ENCODE results near the gene CALM3. TPM values are rescaled to one million over a fixed set of nuclear protein-coding genes. Genes with fewer than 3 reads are reported as not detected.

CALM3 gene
- polyA plus RNA-seq (2012; rRNA removed), result 445 and 495 TPM in 2 replicates
- polyA plus RNA-seq (2012; cell fraction: cytosol; rRNA removed), result 552 and 634 TPM in 2 replicates
- 207 and 230 TPM in 2 replicates for polyA plus RNA-seq (2012; cell fraction: nucleus; rRNA removed)

GRCh38 chr19:46601318-46602224 lies at the start of gene CALM3:
Gene CALM3 (plus strand): TSS chr19:46601330. CDS start chr19:46601435, 105 bp downstream.
- peaks cover 40% of the 10 kb centered on the region for H4K20me1 ChIP-seq (ENCODE audit: insufficient read depth)
- peak within 1 kb of the TSS; percentile 97 for H3K9ac ChIP-seq
- no peaks in the 10 kb centered on the region for H3F3A ChIP-seq (replicated peaks; ENCODE audit: insufficient read depth)
- 1% methylated on average over 35 of the region's 51 CpGs for WGBS (ENCODE audit: low lambda C conversion rate)
- peak; percentile 67; the same call in 1 of the 2 replicates for TF ChIP-seq MXI1 (IDR thresholded peaks at IDR 0.05; ENCODE audit: low read depth, low read length)
- no peak for TF ChIP-seq RXRA (IDR thresholded peaks at IDR 0.05; ENCODE audit: borderline replicate concordance, low read depth)
- no peak for TF ChIP-seq EZH2phosphoT487 (IDR thresholded peaks at IDR 0.05; ENCODE audit: borderline replicate concordance, low read depth)
- TF ChIP-seq POLR2AphosphoS5 (IDR thresholded peaks at IDR 0.05; ENCODE audit: low read depth, low read length), result peak; percentile 61
- POLR2A ChIA-PET, result interaction anchor here (0.6 to 2.6 kb wide), 12 partner anchors 10 to 512 kb away, joined by 3 to 11 read pairs (median 5); partner anchors contain the start of genes DACT3 and ZC3H4
- peak within 1 kb of the TSS; percentile 91 for H3K4me2 ChIP-seq
- DNase-seq, result peak; percentile 60
- peak within 1 kb of the TSS; percentile 98 to 100 for H3K4me3 ChIP-seq (ENCODE audit: low read depth in 2 of 2, low read length in 1 of 2)
- CTCF ChIA-PET, result interaction anchor here (0.8 to 23.7 kb wide), 13 partner anchors 9 to 249 kb away, joined by 3 to 471 read pairs (median 5); partner anchors contain the start of genes AP2S1 and DACT3
- H2AFZ ChIP-seq (ENCODE audit: low read depth), result peak within 1 kb of the TSS; percentile 89
- H3K27me3 ChIP-seq (ENCODE audit: insufficient read depth), result no peaks in the 10 kb centered on the region
- H3K9me3 ChIP-seq, result no peaks in the 10 kb centered on the region; the same call in 1 of the 2 replicates
- peaks cover 5 to 13% of the 10 kb centered on the region in 2 experiments for H3K36me3 ChIP-seq (replicated peaks in 1 of 2; ENCODE audit: control insufficient read depth in 1 of 2, insufficient read depth in 2 of 2, low read length in 1 of 2)
- peaks cover 54% of the 10 kb centered on the region for H3K79me2 ChIP-seq (ENCODE audit: insufficient read depth)
- H3K9me2 ChIP-seq, result no peaks in the 10 kb centered on the region
- H3K4me1 ChIP-seq (ENCODE audit: control insufficient read depth in 1 of 2, insufficient read depth in 2 of 2, low read depth in 1 of 2, low read length in 1 of 2), result peaks cover 19 to 37% of the 10 kb centered on the region in 2 experiments
- H3K27ac ChIP-seq (ENCODE audit: low read depth in 2 of 2, low read length in 1 of 2), result peak within 1 kb of the TSS; percentile 94 to 100

- no peaks in the 10 kb centered on the region for H3K79me2 ChIP-seq (ENCODE audit: insufficient read depth)
- H3K9me2 ChIP-seq, result no peaks in the 10 kb centered on the region
- no peaks in the 10 kb centered on the region for H4K20me1 ChIP-seq (ENCODE audit: insufficient read depth)
- TF ChIP-seq EZH2phosphoT487 (IDR thresholded peaks at IDR 0.05; ENCODE audit: borderline replicate concordance, low read depth) (no peak), GATA2 (CRISPR knock-in tag; IDR thresholded peaks at IDR 0.05) (no peak), FOXM1 (IDR thresholded peaks at IDR 0.05; ENCODE audit: low read depth) (no peak), MEF2A (IDR thresholded peaks at IDR 0.05; ENCODE audit: borderline replicate concordance, low read depth) (no peak)
- no peaks in the 10 kb centered on the region for H3K27me3 ChIP-seq (ENCODE audit: insufficient read depth)
- ChIA-PET CTCF (interaction anchor here (1.4 to 6.7 kb wide), 2 partner anchors 19 to 24 kb away, joined by 3 to 28 read pairs; no protein-coding TSS in a partner anchor), POLR2A (no interaction called here)
- no peak overlapping the region for H3K4me2 ChIP-seq
- peaks cover 19% of the 10 kb centered on the region for H3K9me3 ChIP-seq
- no peak overlapping the region for H3K4me3 ChIP-seq (ENCODE audit: low read depth in 2 of 2, low read length in 1 of 2)
- WGBS (ENCODE audit: low lambda C conversion rate), result 41% methylated on average over 1 of the region's 1 CpG
- no peak for DNase-seq
- no peaks in the 10 kb centered on the region for H3F3A ChIP-seq (replicated peaks; ENCODE audit: insufficient read depth)
- no peaks in the 10 kb centered on the region for H3K4me1 ChIP-seq (ENCODE audit: control insufficient read depth in 1 of 2, insufficient read depth in 2 of 2, low read depth in 1 of 2, low read length in 1 of 2)
- H3K36me3 ChIP-seq (replicated peaks in 1 of 2; ENCODE audit: control insufficient read depth in 1 of 2, insufficient read depth in 2 of 2, low read length in 1 of 2), result no peaks in the 10 kb centered on the region
- H3K9ac ChIP-seq, result no peak overlapping the region
- no peak overlapping the region for H3K27ac ChIP-seq (ENCODE audit: low read depth in 2 of 2, low read length in 1 of 2)
- no peak overlapping the region for H2AFZ ChIP-seq (ENCODE audit: low read depth)
Measured at GRCh38 chr19:46552891-46553290, 48.2 kb upstream of the CALM3 start.

- no peaks in the 10 kb centered on the region for H3K27me3 ChIP-seq (ENCODE audit: insufficient read depth)
- ChIA-PET POLR2A (no interaction called here), CTCF (interaction anchor here (1.1 to 1.7 kb wide), 4 partner anchors 12 to 38 kb away, joined by 3 to 10 read pairs (median 7); no protein-coding TSS in a partner anchor)
- H3K9me2 ChIP-seq, result no peaks in the 10 kb centered on the region
- no peaks in the 10 kb centered on the region for H3F3A ChIP-seq (replicated peaks; ENCODE audit: insufficient read depth)
- no peak overlapping the region for H3K4me2 ChIP-seq
- TF ChIP-seq YY1 (IDR thresholded peaks at IDR 0.05; ENCODE audit: low read depth) (no peak), USF1 (IDR thresholded peaks at IDR 0.05; ENCODE audit: borderline replicate concordance, low read depth) (no peak), PBX3 (IDR thresholded peaks at IDR 0.05) (no peak), SMC3 (IDR thresholded peaks at IDR 0.05; ENCODE audit: low read depth, low read length) (no peak), FOXM1 (IDR thresholded peaks at IDR 0.05; ENCODE audit: low read depth) (no peak), MAX (IDR thresholded peaks at IDR 0.05; ENCODE audit: low read depth) (no peak), GABPA (IDR thresholded peaks at IDR 0.05; ENCODE audit: low read depth) (no peak), CTCF (IDR thresholded peaks at IDR 0.05) (no peak), RCOR1 (IDR thresholded peaks at IDR 0.05; ENCODE audit: low read length) (no peak), SIN3A (IDR thresholded peaks at IDR 0.05; ENCODE audit: borderline replicate concordance, low read depth, low read length) (no peak)
- H3K36me3 ChIP-seq (replicated peaks in 1 of 2; ENCODE audit: control insufficient read depth in 1 of 2, insufficient read depth in 2 of 2, low read length in 1 of 2), result no peaks in the 10 kb centered on the region
- H4K20me1 ChIP-seq (ENCODE audit: insufficient read depth), result no peaks in the 10 kb centered on the region
- no peak for DNase-seq
- WGBS (ENCODE audit: low lambda C conversion rate), result 79% methylated on average over 1 of the region's 1 CpG
- H3K9ac ChIP-seq, result no peak overlapping the region
- no peak overlapping the region for H2AFZ ChIP-seq (ENCODE audit: low read depth)
- H3K27ac ChIP-seq (ENCODE audit: low read depth in 2 of 2, low read length in 1 of 2), result no peak overlapping the region
- peaks cover 19% of the 10 kb centered on the region for H3K9me3 ChIP-seq
- H3K4me1 ChIP-seq (ENCODE audit: control insufficient read depth in 1 of 2, insufficient read depth in 2 of 2, low read depth in 1 of 2, low read length in 1 of 2), result no peaks in the 10 kb centered on the region
- no peaks in the 10 kb centered on the region for H3K79me2 ChIP-seq (ENCODE audit: insufficient read depth)
- no peak overlapping the region for H3K4me3 ChIP-seq (ENCODE audit: low read depth in 2 of 2, low read length in 1 of 2)
Measured at GRCh38 chr19:46554161-46554560, 47.0 kb upstream of the CALM3 start.
